B cell (primary cell): ENCODE results near the gene CDC25C. TPM values are rescaled to one million over a fixed set of nuclear protein-coding genes. Genes with fewer than 3 reads are reported as not detected.

Experiments
- ATAC-seq: fragments of 200-7000 bp; cut with Tn5 transposase; one replicate; pipeline ENCODE4 v1.10.0; 2021; ENCODE audit warnings: low read depth, mild to moderate bottlenecking, moderate number of reproducible peaks, moderate library complexity
- CTCF ChIA-PET: fragments of 350-600 bp; sonication (Branson Sonifier 250); formaldehyde crosslinking; loops from one replicate; lab custom pipeline; 2021; ENCODE audit warnings: antibody characterized with exemption, inconsistent platforms; lab: Charles Lee
- POLR2A ChIA-PET: fragments of 350-600 bp; sonication (Branson Sonifier 250); formaldehyde crosslinking; loops from one replicate; lab custom pipeline; 2021; ENCODE audit warnings: antibody characterized with exemption; lab: Charles Lee
- DNase-seq: peaks from one replicate; pipeline ENCODE4 v3.0.0; 2013
- H2AFZ ChIP-seq: 2 replicates; pipeline ENCODE4 v1.6.1; 2012; ENCODE audit warnings: mild to moderate bottlenecking, low read depth, low read length; ENCODE audit not compliant: insufficient read depth, poor library complexity, severe bottlenecking
- H3K27ac ChIP-seq, 2 donors: 1 replicate in 1 of 2; 2 replicates in 1 of 2; pipeline ENCODE4 v1.5.1; 2012 to 2013; ENCODE audit warnings: low read length in 2 of 2, mild to moderate bottlenecking in 2 of 2, moderate library complexity in 1 of 2
- H3K27me3 ChIP-seq, 4 experiments: fragments of 200-600 bp in 1 of 4; sonication (generic) in 1 of 4; replicated peaks in 1 of 4; 1 replicate in 2 of 4; 2 replicates in 2 of 4; pipeline versions ENCODE4 v1.6.1 to v1.7.0; 2013 to 2016; ENCODE audit warnings: low read length in 3 of 4, mild to moderate bottlenecking in 2 of 4, mixed read lengths in 1 of 4, moderate library complexity in 1 of 4; ENCODE audit not compliant: insufficient read depth in 4 of 4, control insufficient read depth in 3 of 4; ENCODE audit errors: control extremely low read depth in 1 of 4
- H3K36me3 ChIP-seq, 2 experiments: replicated peaks in 1 of 2; 1 replicate in 1 of 2; 2 replicates in 1 of 2; pipeline versions ENCODE4 v1.6.1 to v1.7.1; 2013; ENCODE audit warnings: low read length in 1 of 2; ENCODE audit not compliant: insufficient read depth in 2 of 2, control insufficient read depth in 1 of 2; ENCODE audit errors: control extremely low read depth in 1 of 2, extremely low read depth in 1 of 2
- H3K4me1 ChIP-seq, 2 donors: fragments of 200-600 bp in 1 of 2; sonication (generic) in 1 of 2; 1 replicate in 1 of 2; 2 replicates in 1 of 2; pipeline versions ENCODE4 v1.5.1 to v1.6.1; 2013 to 2017; ENCODE audit warnings: low read length in 2 of 2; ENCODE audit not compliant: control insufficient read depth in 2 of 2, insufficient read depth in 2 of 2
- H3K4me2 ChIP-seq: replicated peaks from 2 replicates; pipeline ENCODE3; 2012; ENCODE audit warnings: mild to moderate bottlenecking, low read depth, low read length; ENCODE audit not compliant: poor library complexity, severe bottlenecking
- H3K4me3 ChIP-seq, 5 experiments: fragments of 200-600 bp in 1 of 5; sonication (generic) in 1 of 5; 1 replicate in 3 of 5; 2 replicates in 2 of 5; pipeline versions ENCODE4 v1.5.1 to v1.7.0; 2011 to 2016; ENCODE audit warnings: low read length in 4 of 5, mild to moderate bottlenecking in 4 of 5, low read depth in 2 of 5, control low read depth in 1 of 5, moderate library complexity in 1 of 5; ENCODE audit not compliant: insufficient read depth in 1 of 5; ENCODE audit errors: control extremely low read depth in 1 of 5, extremely low read depth in 1 of 5
- H3K79me2 ChIP-seq: fragments of 200-600 bp; sonication (generic); one replicate; pipeline ENCODE4 v1.6.0; 2016; ENCODE audit warnings: low read length; ENCODE audit not compliant: control insufficient read depth, insufficient read depth
- H3K9ac ChIP-seq: fragments of 200-600 bp; sonication (generic); 2 replicates; pipeline ENCODE4 v1.6.1; 2017; ENCODE audit warnings: mild to moderate bottlenecking, low read length, moderate library complexity
- H3K9me3 ChIP-seq, 3 donors: one replicate each; pipeline versions ENCODE4 v1.6.1 to v1.7.1; 2013; ENCODE audit warnings: low read length in 2 of 3; ENCODE audit not compliant: control insufficient read depth in 2 of 3, insufficient read depth in 1 of 3; ENCODE audit errors: control extremely low read depth in 1 of 3
- H4K20me1 ChIP-seq: 2 replicates; pipeline ENCODE4 v1.6.0; 2012; ENCODE audit warnings: mild to moderate bottlenecking, low read length; ENCODE audit not compliant: insufficient read depth, control insufficient read depth, poor library complexity, severe bottlenecking
- H3K27ac Mint-ChIP-seq: one replicate; pipeline ENCODE4 v1.8.0; 2021; ENCODE audit warnings: mixed read lengths
- H3K27me3 Mint-ChIP-seq: one replicate; pipeline ENCODE4 v1.8.0; 2021; ENCODE audit warnings: mixed read lengths
- H3K4me1 Mint-ChIP-seq: one replicate; pipeline ENCODE4 v1.8.0; 2021; ENCODE audit warnings: mixed read lengths
- H3K4me3 Mint-ChIP-seq: one replicate; pipeline ENCODE4 v1.8.0; 2021; ENCODE audit warnings: mixed read lengths
- H3K9me3 Mint-ChIP-seq: one replicate; pipeline ENCODE4 v1.8.0; 2022; ENCODE audit warnings: mixed read lengths; ENCODE audit not compliant: insufficient read depth
- CTCF ChIP-seq: fragments of 200-600 bp; IDR thresholded peaks from one replicate; pipeline ENCODE4 v1.8.0; 2022; ENCODE audit warnings: antibody characterized with exemption, mild to moderate bottlenecking
- EZH2 ChIP-seq: IDR thresholded peaks from 2 replicates; pipeline ENCODE4 v1.6.1; 2012; ENCODE audit warnings: borderline replicate concordance, low read depth, mild to moderate bottlenecking, moderate library complexity, low read length; ENCODE audit not compliant: insufficient read depth, poor library complexity, severe bottlenecking
- WGBS: methylation state at CpG from one replicate; pipeline ENCODE4 v1.1.5; 2013; ENCODE audit warnings: missing lambda C conversion rate; ENCODE audit not compliant: insufficient coverage; 5-methylcytosine and 5-hydroxymethylcytosine counted together
- intact Hi-C: fragments of 100-400 bp; cut with micrococcal nuclease; formaldehyde crosslinking; loops from one replicate; pipeline ENCODE4 v1.10.0; 2022
- polyA plus RNA-seq: library from polyadenylated mRNA; depleted of rRNA; stranded (reverse); fragments of >200 nt; gene quantifications from 2 replicates; pipeline ENCODE4 v1.2.3, GENCODE V29; 2012
- total RNA-seq, 2 donors: library from RNA; stranded (reverse); fragments of 120-200 nt in 1 of 2; gene quantifications; 1 replicate in 1 of 2; 2 replicates in 1 of 2; pipeline versions ENCODE4 v1.2.3 to v1.2.4, GENCODE V29; 2013 to 2022

Gene CDC25C
- total and polyA plus RNA-seq, 2 donors (not counting 1 experiment from before 2014, with no cell fraction given), result 0.03 TPM; not detected in 1

- H3K9me3 Mint-ChIP-seq, result no peaks in the 10 kb centered on the region
- no peaks in the 10 kb centered on the region for H3K9me3 ChIP-seq
- WGBS, result 0% methylated on average over 12 of the region's 22 CpGs
Observed at GRCh38 chr5:138338411-138339090, 6.9 kb upstream of the CDC25C start.

More at GRCh38 chr5:138338411-138339090, 6.9 kb upstream of the CDC25C start:
- Mint-ChIP-seq H3K4me1 (peaks cover 35% of the 10 kb centered on the region), H3K4me3 (peak overlapping the region; percentile 92), H3K27me3 (no peaks in the 10 kb centered on the region), H3K27ac (peak overlapping the region; percentile 100)
- Histone ChIP-seq H3K36me3 (peaks cover 6 to 13% of the 10 kb centered on the region in 2 experiments), H3K27me3 (no peaks in the 10 kb centered on the region), H3K9ac (peak overlapping the region; percentile 90), H4K20me1 (peaks cover 19% of the 10 kb centered on the region), H3K4me3 (peak overlapping the region; percentile 55 to 90 (median 67)), H2AFZ (peak overlapping the region; percentile 96), H3K79me2 (peaks cover 40% of the 10 kb centered on the region), H3K27ac (peak overlapping the region; percentile 96 to 99), H3K4me2 (peak overlapping the region; percentile 98), H3K4me1 (peaks cover 22 to 25% of the 10 kb centered on the region in 2 donors)
- intact Hi-C loops, result loop anchor here (1.0 to 10.0 kb wide), 3 partner anchors 126 to 1836 kb away; partner anchors contain the start of genes CYSTM1 and HNRNPA0
- ChIA-PET POLR2A (interaction anchor here (0.7 to 3.1 kb wide), 10 partner anchors 9 to 1227 kb away, joined by 3 to 107 read pairs (median 4); partner anchors contain the start of genes ETF1, HNRNPA0, HSPA9 and KDM3B), CTCF (interaction anchor here (1.0 to 13.4 kb wide), 4 partner anchors 13 to 205 kb away, joined by 3 to 278 read pairs (median 3); partner anchors contain the start of genes ETF1 and KDM3B)
- ATAC-seq, result no peak
- TF ChIP-seq CTCF, result no peak
- no peak for TF ChIP-seq EZH2
- DNase-seq, result no peak
